GM19372 (cell line): ENCODE results near the gene GFAP.
A peak's percentile ranks its signal among the peaks of the same experiment; 100 is the strongest.
"Not testable (repeated sequence)": the region's sequence is repeated elsewhere in the genome, so short reads cannot be mapped to it uniquely, and the experiment has no call there.

Source experiments
- ATAC-seq: cut with Tn5 transposase; IDR thresholded peaks from one replicate; pipeline ENCODE4 v1.9.1; 2021; ENCODE audit warnings: mild to moderate bottlenecking, low read depth, moderate library complexity; ENCODE audit not compliant: unreplicated experiment

Gene GFAP

GRCh38 chr17:44915321-44915726, at the start of gene GFAP:
TSS of gene GFAP (minus strand) at chr17:44915500. CDS start at chr17:44915486, 14 bp downstream.
- ATAC-seq = no peak

GRCh38 chr17:44961921-44962350, 46.6 kb upstream of the GFAP start:
- ATAC-seq = no peak

- ATAC-seq = no peak
These were observed 45.4 kb upstream of the GFAP start for GRCh38 chr17:44960691-44961090.

DNA sequence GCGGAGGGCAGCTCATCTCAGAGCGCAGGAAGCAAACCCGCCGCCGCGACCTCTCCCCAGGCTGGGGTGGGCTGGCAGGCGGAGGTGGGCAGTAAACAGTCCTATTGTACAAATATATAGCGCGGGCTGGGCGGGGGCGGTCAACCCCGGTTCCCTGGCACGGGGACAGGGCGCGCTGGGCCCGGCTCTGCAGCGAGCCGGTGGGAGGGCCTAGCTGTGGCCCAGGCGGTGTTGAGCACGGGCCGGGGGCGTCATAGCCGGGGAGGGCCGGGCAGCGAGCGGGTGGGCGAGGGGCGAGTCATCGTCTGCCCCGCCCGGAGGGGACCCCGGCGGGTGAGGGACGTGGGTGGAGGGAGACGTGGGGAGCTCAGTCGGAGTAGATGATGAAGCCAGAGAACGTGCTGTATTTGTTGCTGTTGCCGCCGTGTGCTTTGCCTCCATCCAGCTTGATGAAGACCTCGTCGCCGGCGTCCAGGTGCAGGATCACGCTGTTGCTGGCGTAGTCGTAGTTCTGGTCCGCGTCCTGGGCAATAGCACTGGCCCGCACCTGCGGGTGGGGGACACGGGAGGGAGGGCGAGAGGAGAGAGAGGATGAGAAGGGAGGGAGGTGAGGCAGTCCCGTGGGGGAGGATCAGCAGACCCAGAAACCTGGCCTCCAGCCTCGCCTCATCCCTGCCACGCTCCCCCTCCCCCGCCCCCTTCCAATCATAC, 44.7 kb upstream of the GFAP start:
- ATAC-seq = no peak

DNA sequence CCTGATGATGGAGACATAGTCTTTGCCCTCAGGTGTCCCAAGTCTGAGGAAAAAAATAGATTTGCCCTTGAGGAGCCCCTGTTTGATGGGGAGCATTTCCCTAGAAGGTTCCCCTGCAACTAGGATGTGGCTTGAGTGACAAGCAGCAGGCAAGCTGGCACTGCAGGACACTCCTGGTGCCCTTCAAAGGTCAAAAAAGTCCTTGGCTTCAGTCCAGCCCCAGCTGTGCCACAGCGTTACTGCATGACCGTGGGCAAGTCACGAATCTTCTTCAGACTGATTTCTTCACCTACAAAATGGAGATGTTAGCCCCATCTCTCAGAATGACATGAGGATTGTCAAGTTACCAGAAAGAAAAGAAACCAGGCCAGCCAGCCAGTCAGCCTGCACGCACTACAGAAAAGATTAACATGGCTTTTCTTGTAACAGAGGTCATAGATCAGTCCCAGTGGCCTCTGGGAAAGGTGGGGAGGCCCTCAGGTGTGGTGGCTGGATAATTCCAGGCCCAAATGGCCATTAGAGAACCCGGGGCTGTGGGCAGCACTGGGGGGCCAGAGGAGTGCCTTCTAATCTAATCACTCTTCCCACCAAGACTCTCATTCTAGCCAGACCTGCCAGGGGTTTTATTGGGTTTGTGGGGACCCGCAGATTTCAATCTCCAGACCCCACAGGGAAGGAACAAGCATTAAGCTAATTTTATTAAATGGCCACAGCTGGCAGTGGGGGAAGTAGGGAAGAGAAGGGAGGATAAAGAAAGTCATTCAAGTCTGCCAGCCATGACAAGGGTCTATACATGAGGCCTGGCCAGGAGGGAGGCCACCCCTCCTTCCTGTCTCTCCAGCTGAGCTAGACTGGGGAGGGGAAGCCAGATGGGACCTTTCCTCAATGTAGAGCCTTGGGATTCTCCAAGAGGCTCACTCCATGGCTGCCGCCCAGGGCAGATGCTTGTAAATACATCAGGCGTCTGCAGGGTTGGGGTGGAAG, 42.0 kb upstream of the GFAP start:
- no peak for ATAC-seq

DNA sequence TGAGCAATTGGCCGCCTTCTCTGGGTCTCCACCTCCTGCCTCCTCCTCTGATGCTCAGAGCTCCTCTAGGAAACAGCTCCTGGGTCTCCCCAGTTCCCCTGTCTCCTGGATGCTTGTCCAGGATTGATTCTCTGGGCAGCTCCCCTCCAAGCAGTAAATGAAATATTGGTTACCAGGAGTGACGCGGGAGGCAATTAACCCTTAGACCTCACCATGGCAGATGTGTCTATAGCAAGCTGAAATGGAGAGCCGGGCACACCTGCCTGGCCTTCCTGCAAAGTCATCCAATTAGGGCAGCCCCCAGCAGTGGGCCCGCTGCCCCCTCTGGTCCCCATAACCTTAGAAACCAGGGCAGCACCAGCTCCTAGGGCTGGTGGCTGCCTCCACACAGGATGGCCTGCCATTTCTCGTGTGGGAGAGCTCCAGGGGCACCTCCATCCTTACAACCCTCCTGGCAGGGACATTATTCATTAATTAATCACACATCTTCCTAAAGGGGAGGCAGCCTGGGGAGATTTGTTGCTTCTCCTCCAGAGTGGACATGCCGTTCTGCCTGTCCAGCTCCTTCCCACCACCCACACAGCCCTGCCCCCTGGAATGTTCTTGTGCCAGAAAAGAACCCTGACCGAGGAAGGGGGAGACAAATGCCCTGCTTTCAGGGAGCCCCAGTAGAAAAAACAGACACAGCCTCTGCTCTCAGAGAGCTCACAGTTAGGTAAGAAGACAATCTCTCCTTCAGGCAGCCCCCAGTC, 40.5 kb upstream of the GFAP start:
- no peak for ATAC-seq

DNA sequence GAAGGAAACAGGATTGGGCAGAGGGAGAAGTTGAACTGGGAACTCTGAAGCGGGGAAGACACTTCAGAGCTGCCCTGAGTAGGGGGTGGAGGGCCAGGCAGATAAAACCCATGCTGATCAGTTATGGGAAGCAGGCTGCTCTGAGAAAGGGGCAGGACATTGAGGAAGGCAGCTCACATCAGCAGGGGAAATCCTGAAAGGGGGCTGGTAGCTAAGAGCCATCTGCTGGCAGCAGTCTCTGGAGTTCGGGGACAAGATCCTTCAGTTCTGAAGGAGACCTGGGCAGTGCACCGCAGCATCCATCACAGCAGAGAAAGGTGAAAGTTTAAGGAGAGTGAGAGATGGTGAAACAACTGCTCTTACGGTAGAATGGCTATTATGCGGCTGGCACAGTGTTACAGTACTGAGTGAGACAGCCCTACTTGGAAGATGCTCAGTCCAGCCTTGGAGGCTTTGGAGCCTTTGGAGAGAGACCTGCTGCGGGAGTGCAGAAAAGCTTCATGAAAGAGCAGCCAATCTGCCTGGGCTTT, 37.7 kb upstream of the GFAP start:
- no peak for ATAC-seq

- ATAC-seq = no peak
These were observed 33.1 kb upstream of the GFAP start for GRCh38 chr17:44948315-44948795.

DNA sequence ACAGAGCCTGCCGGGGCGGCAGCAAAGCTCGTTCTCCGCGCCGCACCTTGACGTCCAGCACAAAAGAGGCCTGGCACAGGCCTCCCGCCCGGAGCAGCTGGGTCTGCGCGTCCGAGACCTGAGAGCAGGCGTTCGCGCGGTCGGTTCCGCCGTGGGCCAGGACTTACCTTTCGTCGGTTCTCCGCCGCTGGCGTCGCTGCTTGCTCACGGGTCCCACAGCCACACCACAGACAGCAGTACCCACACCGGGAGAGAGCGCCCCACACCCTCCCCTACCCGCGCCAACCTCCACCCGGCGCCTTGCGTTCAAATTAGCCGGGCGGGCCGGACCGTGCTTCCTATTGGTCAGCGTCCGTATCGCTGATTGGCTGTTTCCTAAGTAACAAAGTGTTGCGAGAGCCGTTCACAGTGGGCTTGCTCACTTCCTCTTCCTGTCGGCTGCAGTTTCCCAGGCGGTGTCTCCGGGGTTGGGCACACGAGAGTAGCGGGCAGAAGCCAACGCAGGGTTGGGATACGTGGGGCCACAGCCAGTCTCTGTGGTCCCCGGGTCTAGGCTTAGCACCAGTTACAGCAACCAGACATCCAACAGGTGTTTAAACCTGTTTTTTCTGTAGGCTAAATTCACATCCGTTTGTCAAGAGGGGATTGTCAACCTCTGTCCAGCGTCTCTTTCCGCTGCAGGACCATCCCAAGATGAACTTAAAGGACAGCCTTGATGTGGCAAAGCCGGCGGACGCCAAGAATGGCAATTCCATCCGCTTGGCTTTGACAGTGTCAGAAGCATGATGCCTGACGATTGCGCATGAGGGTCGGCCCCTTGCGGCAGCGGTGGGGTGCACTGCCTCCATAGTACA, 32.4 kb upstream of the GFAP start, which contains the start of gene KIF18B:
Gene KIF18B, minus strand, starts transcription at position 313 of the 854 bp plus-strand sequence. CDS start 11,429 bp downstream, outside the sequence.
- peak; percentile 87 for ATAC-seq

DNA sequence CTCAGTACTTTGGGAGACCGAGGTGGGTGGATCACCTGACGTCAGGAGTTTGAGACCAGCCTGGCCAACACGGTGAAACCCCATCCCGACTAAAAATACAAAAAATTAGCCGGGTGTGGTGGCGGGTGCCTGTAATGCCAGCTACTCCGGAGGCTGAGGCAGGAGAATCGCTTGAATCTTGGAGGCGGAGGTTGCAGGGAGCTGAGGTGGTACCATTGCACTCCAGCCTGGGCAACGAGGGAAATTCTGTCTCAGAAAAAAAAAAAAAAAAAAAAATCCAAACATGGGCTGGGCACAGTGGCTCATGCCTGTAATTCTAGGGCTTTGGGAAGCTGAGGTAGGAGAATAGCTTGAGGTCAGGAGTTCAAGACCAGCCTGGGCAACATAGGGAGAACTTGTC, 30.4 kb upstream of the GFAP start:
- not testable (repeated sequence) for ATAC-seq

DNA sequence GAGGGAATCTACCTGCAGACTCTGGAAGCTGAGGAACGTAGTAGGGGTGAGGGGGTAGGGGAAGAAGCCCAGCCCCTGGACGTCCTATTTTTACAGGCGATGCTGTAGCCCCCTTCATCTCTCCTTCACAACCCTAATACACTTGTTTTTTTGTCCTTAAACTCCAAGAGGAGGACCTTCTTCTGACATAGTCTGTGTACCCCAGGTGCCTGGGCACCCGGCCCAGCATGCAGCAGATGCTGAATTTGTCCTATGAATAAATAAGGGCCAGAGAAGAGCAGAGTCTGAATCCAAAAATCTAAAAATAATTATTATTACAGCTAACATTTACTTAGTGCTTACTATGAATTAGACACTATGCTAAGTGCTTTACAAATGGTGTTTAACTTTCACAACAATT, 27.2 kb upstream of the GFAP start:
- ATAC-seq = no peak

DNA sequence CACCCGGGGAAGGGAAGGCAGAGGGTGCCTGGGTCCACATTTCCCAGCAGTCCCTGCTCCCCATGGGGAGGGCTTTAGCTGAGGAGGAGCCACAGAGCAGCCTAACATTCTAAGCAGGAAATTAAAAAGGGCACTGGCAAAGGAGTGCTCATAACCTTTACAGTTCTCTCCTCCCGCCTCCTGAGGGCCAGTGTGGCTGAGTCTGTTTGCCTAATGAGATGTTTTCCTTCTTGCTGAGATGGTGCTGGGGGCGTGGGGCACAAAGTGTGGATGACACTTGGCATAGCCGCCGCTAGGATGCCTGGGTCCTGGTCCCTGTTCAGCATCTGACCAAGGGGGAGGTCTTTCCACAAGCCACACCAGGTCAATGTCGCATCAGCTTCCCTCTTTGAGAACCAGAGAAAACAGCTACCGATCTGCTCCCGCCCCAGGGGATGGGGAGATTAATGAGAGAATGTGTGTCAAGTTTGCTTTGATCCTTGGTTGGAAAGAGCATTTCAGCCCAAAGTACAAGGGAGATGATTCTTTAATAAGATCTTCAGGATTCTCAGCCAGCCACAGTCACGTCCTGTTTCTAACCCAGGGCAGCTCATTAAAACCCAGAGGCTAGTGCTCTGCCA, 26.5 kb upstream of the GFAP start:
- ATAC-seq = no peak

DNA sequence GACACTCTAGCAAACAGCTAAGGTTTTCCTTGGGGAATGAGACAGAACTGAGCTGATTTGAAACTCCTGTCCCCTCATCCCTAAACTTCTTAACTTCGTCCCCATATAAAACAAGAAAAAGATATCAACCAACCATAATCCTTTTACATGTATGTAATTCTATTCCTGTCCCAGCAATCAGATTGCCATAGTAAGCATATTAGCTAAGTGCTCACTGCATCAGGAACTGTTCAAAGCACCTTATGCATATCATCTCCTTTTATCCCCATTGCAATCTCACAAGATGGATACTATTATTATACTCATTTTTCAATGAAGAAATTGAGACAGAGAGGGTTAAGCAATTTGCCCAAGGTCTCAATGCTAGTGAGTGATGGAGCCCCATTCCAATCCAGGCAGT, 25.5 kb upstream of the GFAP start:
- no peak for ATAC-seq

GRCh38 chr17:44940317-44940716, 25.0 kb upstream of the GFAP start:
- no peak for ATAC-seq

DNA sequence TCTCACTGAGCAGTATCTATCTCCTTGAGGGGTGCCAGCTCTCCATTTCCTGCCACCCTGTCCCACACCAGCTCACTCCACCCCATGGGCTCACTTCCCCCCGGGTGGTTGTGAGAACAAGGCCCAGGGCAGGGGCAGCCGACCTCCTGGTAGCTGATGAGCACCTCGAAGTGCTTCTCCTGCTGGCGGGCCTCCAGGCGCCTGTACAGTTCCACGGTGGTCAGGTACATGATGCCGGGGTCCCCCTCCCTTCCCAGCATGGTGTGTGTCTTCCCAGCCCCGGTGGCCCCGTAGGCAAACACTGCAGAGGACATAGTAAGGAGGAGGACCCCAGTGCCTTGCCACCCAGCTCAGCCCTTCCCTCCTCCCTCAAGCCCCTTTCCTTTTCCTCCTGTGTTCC, 19.8 kb upstream of the GFAP start:
- no peak for ATAC-seq

- no peak for ATAC-seq
These were observed 19.4 kb upstream of the GFAP start for GRCh38 chr17:44934745-44935105.

- ATAC-seq = no peak
These were observed 18.8 kb upstream of the GFAP start for GRCh38 chr17:44933824-44934744.

DNA sequence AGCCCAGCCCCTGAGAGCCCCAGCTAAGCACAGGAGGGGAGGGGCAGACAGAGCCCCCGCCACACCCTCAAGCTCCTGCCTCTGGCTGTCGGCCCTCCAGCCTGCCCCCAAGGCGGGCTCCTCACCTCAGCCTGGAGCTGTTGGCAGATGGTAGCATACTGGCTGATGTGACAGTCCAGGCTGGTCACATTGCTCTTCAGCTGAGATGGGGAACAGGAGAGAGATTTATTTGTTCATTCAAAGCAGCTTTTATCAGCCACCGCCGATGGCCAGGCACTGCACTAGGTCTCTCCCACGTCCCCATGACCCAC, 17.4 kb upstream of the GFAP start:
- ATAC-seq = no peak
